ENCODE results near the gene CWC27.

GRCh38 chr5:64895748-64896147, 127.0 kb downstream of the CWC27 start:
- TF ChIP-seq CREM (CRISPR knock-in tag; IDR thresholded peaks at IDR 0.05) (no peak), CTCF (IDR thresholded peaks at IDR 0.05) (no peak), CBFB (CRISPR knock-in tag; IDR thresholded peaks at IDR 0.05; ENCODE audit: low read depth) (no peak), ESRRA (CRISPR knock-in tag; IDR thresholded peaks at IDR 0.05; ENCODE audit: borderline replicate concordance) (no peak), NFE2L1 (CRISPR knock-in tag; IDR thresholded peaks at IDR 0.05) (no peak)

Measured in WTC11 (cell line).